ENCODE measurements around the gene ADAMTS3.
A peak's percentile ranks its signal among the peaks of the same experiment; 100 is the strongest.

The ADAMTS3 gene

GRCh38 chr4:72348701-72349100 is 220.3 kb downstream of the ADAMTS3 start:
- no peak for DNase-seq (ENCODE audit: low read depth)

GRCh38 chr4:72344418-72344817 is 224.6 kb downstream of the ADAMTS3 start:
- no peak for DNase-seq (ENCODE audit: low read depth)

- no peak for DNase-seq (ENCODE audit: low read depth)
These were observed 227.6 kb downstream of the ADAMTS3 start for GRCh38 chr4:72341432-72341820.

GRCh38 chr4:72340803-72341431 is 228.1 kb downstream of the ADAMTS3 start:
- DNase-seq (ENCODE audit: low read depth), result no peak

- DNase-seq (ENCODE audit: low read depth), result no peak
These were observed 231.0 kb downstream of the ADAMTS3 start for GRCh38 chr4:72338060-72338459.

- DNase-seq (ENCODE audit: low read depth), result no peak
These were observed 238.6 kb downstream of the ADAMTS3 start for GRCh38 chr4:72330381-72330780.

GRCh38 chr4:72326692-72327632 is 242.1 kb downstream of the ADAMTS3 start:
- peak; percentile 41 for DNase-seq (ENCODE audit: low read depth)

GRCh38 chr4:72325215-72325614 is 243.8 kb downstream of the ADAMTS3 start:
- DNase-seq (ENCODE audit: low read depth), result no peak

- DNase-seq (ENCODE audit: low read depth), result no peak
These were observed 245.8 kb downstream of the ADAMTS3 start for GRCh38 chr4:72323227-72323626.

GRCh38 chr4:72320223-72320948 is 248.6 kb downstream of the ADAMTS3 start:
- DNase-seq (ENCODE audit: low read depth), result no peak

GRCh38 chr4:72319601-72320021 is 249.4 kb downstream of the ADAMTS3 start:
- DNase-seq (ENCODE audit: low read depth), result peak; percentile 40

GRCh38 chr4:72318421-72319170 is 250.4 kb downstream of the ADAMTS3 start:
- peak; percentile 26 for DNase-seq (ENCODE audit: low read depth)

- peak; percentile 94 for DNase-seq (ENCODE audit: low read depth)
These were observed 254.2 kb downstream of the ADAMTS3 start for GRCh38 chr4:72314869-72315268.

GRCh38 chr4:72313121-72313520 is 255.9 kb downstream of the ADAMTS3 start:
- no peak for DNase-seq (ENCODE audit: low read depth)

GRCh38 chr4:72312032-72312650 is 256.9 kb downstream of the ADAMTS3 start:
- peak; percentile 92 for DNase-seq (ENCODE audit: low read depth)

GRCh38 chr4:72311291-72311690 is 257.7 kb downstream of the ADAMTS3 start:
- DNase-seq (ENCODE audit: low read depth), result no peak

GRCh38 chr4:72305620-72306019 is 263.4 kb downstream of the ADAMTS3 start:
- no peak for DNase-seq (ENCODE audit: low read depth)

GRCh38 chr4:72305080-72305479 is 263.9 kb downstream of the ADAMTS3 start:
- DNase-seq (ENCODE audit: low read depth), result no peak

- no peak for DNase-seq (ENCODE audit: low read depth)
These were observed 265.9 kb downstream of the ADAMTS3 start for GRCh38 chr4:72302981-72303704.

- DNase-seq (ENCODE audit: low read depth), result no peak
These were observed 267.3 kb downstream of the ADAMTS3 start for GRCh38 chr4:72301759-72302158.

- no peak for DNase-seq (ENCODE audit: low read depth)
These were observed 268.9 kb downstream of the ADAMTS3 start for GRCh38 chr4:72300126-72300525.
